ENCODE results near the gene KCNQ1.

Gene KCNQ1

GRCh38 chr11:2537010-2537705, 92.3 kb downstream of the KCNQ1 start:
- H3K9ac ChIP-seq (ENCODE audit: low read length), result no peak overlapping the region
- H3K4me1 ChIP-seq (ENCODE audit: control insufficient read depth, insufficient read depth, low read length), result peaks cover 16% of the 10 kb centered on the region
- no peaks in the 10 kb centered on the region for H3K9me3 ChIP-seq (ENCODE audit: control insufficient read depth, insufficient read depth, low read depth, low read length)
- no peak overlapping the region for H3K4me3 ChIP-seq (ENCODE audit: low read depth, low read length)
- H3K27ac ChIP-seq (ENCODE audit: low read depth, low read length), result no peak overlapping the region
- H3K27me3 ChIP-seq (ENCODE audit: control insufficient read depth, insufficient read depth, low read length), result peaks cover 50% of the 10 kb centered on the region
- no peaks in the 10 kb centered on the region for H3K36me3 ChIP-seq (ENCODE audit: control insufficient read depth, insufficient read depth, low read length)

- peaks cover 13% of the 10 kb centered on the region for H3K4me1 ChIP-seq (ENCODE audit: control insufficient read depth, insufficient read depth, low read length)
- no peak overlapping the region for H3K9ac ChIP-seq (ENCODE audit: low read length)
Observed at GRCh38 chr11:2537896-2538724, 93.3 kb downstream of the KCNQ1 start.

GRCh38 chr11:2538951-2539350, 94.1 kb downstream of the KCNQ1 start:
- peaks cover 67% of the 10 kb centered on the region for H3K27me3 ChIP-seq (ENCODE audit: control insufficient read depth, insufficient read depth, low read length)
- H3K4me3 ChIP-seq (ENCODE audit: low read depth, low read length), result no peak overlapping the region
- no peaks in the 10 kb centered on the region for H3K36me3 ChIP-seq (ENCODE audit: control insufficient read depth, insufficient read depth, low read length)
- H3K9ac ChIP-seq (ENCODE audit: low read length), result no peak overlapping the region
- peaks cover 6% of the 10 kb centered on the region; the same call in 1 of the 2 replicates for H3K4me1 ChIP-seq (ENCODE audit: control insufficient read depth, insufficient read depth, low read length)
- H3K27ac ChIP-seq (ENCODE audit: low read depth, low read length), result no peak overlapping the region
- no peaks in the 10 kb centered on the region for H3K9me3 ChIP-seq (ENCODE audit: control insufficient read depth, insufficient read depth, low read depth, low read length)

More at GRCh38 chr11:2537896-2538724, 93.3 kb downstream of the KCNQ1 start:
- no peak overlapping the region for H3K27ac ChIP-seq (ENCODE audit: low read depth, low read length)
- H3K27me3 ChIP-seq (ENCODE audit: control insufficient read depth, insufficient read depth, low read length), result peaks cover 60% of the 10 kb centered on the region
- H3K36me3 ChIP-seq (ENCODE audit: control insufficient read depth, insufficient read depth, low read length), result no peaks in the 10 kb centered on the region
- no peaks in the 10 kb centered on the region for H3K9me3 ChIP-seq (ENCODE audit: control insufficient read depth, insufficient read depth, low read depth, low read length)
- H3K4me3 ChIP-seq (ENCODE audit: low read depth, low read length), result no peak overlapping the region

- Histone ChIP-seq H3K27me3 (ENCODE audit: control insufficient read depth, insufficient read depth, low read length) (peaks cover 66% of the 10 kb centered on the region), H3K27ac (ENCODE audit: low read depth, low read length) (no peak overlapping the region), H3K9ac (ENCODE audit: low read length) (no peak overlapping the region), H3K36me3 (ENCODE audit: control insufficient read depth, insufficient read depth, low read length) (no peaks in the 10 kb centered on the region), H3K4me3 (ENCODE audit: low read depth, low read length) (no peak overlapping the region), H3K4me1 (ENCODE audit: control insufficient read depth, insufficient read depth, low read length) (no peaks in the 10 kb centered on the region; the same call in 1 of the 2 replicates), H3K9me3 (ENCODE audit: control insufficient read depth, insufficient read depth, low read depth, low read length) (no peaks in the 10 kb centered on the region)
Observed at GRCh38 chr11:2539371-2540222, 94.8 kb downstream of the KCNQ1 start.

- Histone ChIP-seq H3K36me3 (ENCODE audit: control insufficient read depth, insufficient read depth, low read length) (no peaks in the 10 kb centered on the region), H3K4me3 (ENCODE audit: low read depth, low read length) (no peak overlapping the region), H3K27ac (ENCODE audit: low read depth, low read length) (no peak overlapping the region), H3K27me3 (ENCODE audit: control insufficient read depth, insufficient read depth, low read length) (peaks cover 68% of the 10 kb centered on the region), H3K9me3 (ENCODE audit: control insufficient read depth, insufficient read depth, low read depth, low read length) (no peaks in the 10 kb centered on the region), H3K4me1 (ENCODE audit: control insufficient read depth, insufficient read depth, low read length) (no peaks in the 10 kb centered on the region), H3K9ac (ENCODE audit: low read length) (no peak overlapping the region)
Observed at GRCh38 chr11:2540223-2540991, 95.6 kb downstream of the KCNQ1 start.

GRCh38 chr11:2540992-2541680, 96.3 kb downstream of the KCNQ1 start:
- H3K27me3 ChIP-seq (ENCODE audit: control insufficient read depth, insufficient read depth, low read length), result peaks cover 68% of the 10 kb centered on the region
- no peaks in the 10 kb centered on the region for H3K9me3 ChIP-seq (ENCODE audit: control insufficient read depth, insufficient read depth, low read depth, low read length)
- H3K27ac ChIP-seq (ENCODE audit: low read depth, low read length), result no peak overlapping the region
- H3K4me1 ChIP-seq (ENCODE audit: control insufficient read depth, insufficient read depth, low read length), result no peaks in the 10 kb centered on the region
- no peak overlapping the region for H3K4me3 ChIP-seq (ENCODE audit: low read depth, low read length)
- no peaks in the 10 kb centered on the region for H3K36me3 ChIP-seq (ENCODE audit: control insufficient read depth, insufficient read depth, low read length)
- H3K9ac ChIP-seq (ENCODE audit: low read length), result no peak overlapping the region

GRCh38 chr11:2541881-2542361, 97.1 kb downstream of the KCNQ1 start:
- H3K27ac ChIP-seq (ENCODE audit: low read depth, low read length), result no peak overlapping the region
- no peaks in the 10 kb centered on the region for H3K36me3 ChIP-seq (ENCODE audit: control insufficient read depth, insufficient read depth, low read length)
- no peak overlapping the region for H3K4me3 ChIP-seq (ENCODE audit: low read depth, low read length)
- peaks cover 71% of the 10 kb centered on the region for H3K27me3 ChIP-seq (ENCODE audit: control insufficient read depth, insufficient read depth, low read length)
- H3K9me3 ChIP-seq (ENCODE audit: control insufficient read depth, insufficient read depth, low read depth, low read length), result no peaks in the 10 kb centered on the region
- H3K4me1 ChIP-seq (ENCODE audit: control insufficient read depth, insufficient read depth, low read length), result no peaks in the 10 kb centered on the region
- no peak overlapping the region for H3K9ac ChIP-seq (ENCODE audit: low read length)

GRCh38 chr11:2542406-2542805, 97.6 kb downstream of the KCNQ1 start:
- H3K9ac ChIP-seq (ENCODE audit: low read length), result no peak overlapping the region
- no peaks in the 10 kb centered on the region for H3K9me3 ChIP-seq (ENCODE audit: control insufficient read depth, insufficient read depth, low read depth, low read length)
- H3K4me1 ChIP-seq (ENCODE audit: control insufficient read depth, insufficient read depth, low read length), result no peaks in the 10 kb centered on the region
- H3K27me3 ChIP-seq (ENCODE audit: control insufficient read depth, insufficient read depth, low read length), result peaks cover 73% of the 10 kb centered on the region
- no peak overlapping the region for H3K4me3 ChIP-seq (ENCODE audit: low read depth, low read length)
- no peaks in the 10 kb centered on the region for H3K36me3 ChIP-seq (ENCODE audit: control insufficient read depth, insufficient read depth, low read length)
- no peak overlapping the region for H3K27ac ChIP-seq (ENCODE audit: low read depth, low read length)

- Histone ChIP-seq H3K4me1 (ENCODE audit: control insufficient read depth, insufficient read depth, low read length) (no peaks in the 10 kb centered on the region), H3K36me3 (ENCODE audit: control insufficient read depth, insufficient read depth, low read length) (no peaks in the 10 kb centered on the region), H3K27ac (ENCODE audit: low read depth, low read length) (no peak overlapping the region), H3K27me3 (ENCODE audit: control insufficient read depth, insufficient read depth, low read length) (peaks cover 80% of the 10 kb centered on the region), H3K9me3 (ENCODE audit: control insufficient read depth, insufficient read depth, low read depth, low read length) (no peaks in the 10 kb centered on the region), H3K9ac (ENCODE audit: low read length) (no peak overlapping the region), H3K4me3 (ENCODE audit: low read depth, low read length) (no peak overlapping the region)
Observed at GRCh38 chr11:2547806-2548205, 103.0 kb downstream of the KCNQ1 start.

- Histone ChIP-seq H3K4me1 (ENCODE audit: control insufficient read depth, insufficient read depth, low read length) (no peaks in the 10 kb centered on the region), H3K27me3 (ENCODE audit: control insufficient read depth, insufficient read depth, low read length) (peaks cover 80% of the 10 kb centered on the region), H3K9me3 (ENCODE audit: control insufficient read depth, insufficient read depth, low read depth, low read length) (no peaks in the 10 kb centered on the region)
Observed at GRCh38 chr11:2548596-2548995, 103.8 kb downstream of the KCNQ1 start.

More at GRCh38 chr11:2548596-2548995, 103.8 kb downstream of the KCNQ1 start:
- Histone ChIP-seq H3K36me3 (ENCODE audit: control insufficient read depth, insufficient read depth, low read length) (no peaks in the 10 kb centered on the region), H3K4me3 (ENCODE audit: low read depth, low read length) (no peak overlapping the region), H3K27ac (ENCODE audit: low read depth, low read length) (no peak overlapping the region), H3K9ac (ENCODE audit: low read length) (no peak overlapping the region)
